Thyroid gland (tissue), 4 donors: ENCODE measurements around the gene ENOX2.

Source experiments
- CTCF ChIP-seq, 6 experiments: fragments of 200-600 bp in 3 of 6; fragments of 450-650 bp in 3 of 6; sonication (generic) in 3 of 6; IDR thresholded peaks; one replicate each; pipeline ENCODE4 v1.5.1; 2016 to 2019; ENCODE audit warnings: antibody characterized with exemption in 6 of 6, mild to moderate bottlenecking in 2 of 6, inconsistent platforms in 1 of 6, moderate library complexity in 1 of 6
- POLR2A ChIP-seq, 2 donors: fragments of 450-650 bp; IDR thresholded peaks; one replicate each; pipeline ENCODE4 v1.6.1; 2017; ENCODE audit warnings: antibody characterized with exemption in 2 of 2, mild to moderate bottlenecking in 2 of 2, moderate library complexity in 1 of 2

GRCh38 chrX:130786030-130786429 lies 117.0 kb downstream of the ENOX2 start:
- TF ChIP-seq CTCF (IDR thresholded peaks at IDR 0.05) (no peak), POLR2A (IDR thresholded peaks at IDR 0.05) (no peak)
